ENCODE measurements around the gene FNDC11. TPM values are rescaled to one million over a fixed set of nuclear protein-coding genes. Genes with fewer than 3 reads are reported as not detected.
"Not testable (repeated sequence)": the region's sequence is repeated elsewhere in the genome, so short reads cannot be mapped to it uniquely, and the experiment has no call there.

FNDC11 gene
- total RNA-seq, 1 donor from 2014 or later: 0.28 TPM

DNA sequence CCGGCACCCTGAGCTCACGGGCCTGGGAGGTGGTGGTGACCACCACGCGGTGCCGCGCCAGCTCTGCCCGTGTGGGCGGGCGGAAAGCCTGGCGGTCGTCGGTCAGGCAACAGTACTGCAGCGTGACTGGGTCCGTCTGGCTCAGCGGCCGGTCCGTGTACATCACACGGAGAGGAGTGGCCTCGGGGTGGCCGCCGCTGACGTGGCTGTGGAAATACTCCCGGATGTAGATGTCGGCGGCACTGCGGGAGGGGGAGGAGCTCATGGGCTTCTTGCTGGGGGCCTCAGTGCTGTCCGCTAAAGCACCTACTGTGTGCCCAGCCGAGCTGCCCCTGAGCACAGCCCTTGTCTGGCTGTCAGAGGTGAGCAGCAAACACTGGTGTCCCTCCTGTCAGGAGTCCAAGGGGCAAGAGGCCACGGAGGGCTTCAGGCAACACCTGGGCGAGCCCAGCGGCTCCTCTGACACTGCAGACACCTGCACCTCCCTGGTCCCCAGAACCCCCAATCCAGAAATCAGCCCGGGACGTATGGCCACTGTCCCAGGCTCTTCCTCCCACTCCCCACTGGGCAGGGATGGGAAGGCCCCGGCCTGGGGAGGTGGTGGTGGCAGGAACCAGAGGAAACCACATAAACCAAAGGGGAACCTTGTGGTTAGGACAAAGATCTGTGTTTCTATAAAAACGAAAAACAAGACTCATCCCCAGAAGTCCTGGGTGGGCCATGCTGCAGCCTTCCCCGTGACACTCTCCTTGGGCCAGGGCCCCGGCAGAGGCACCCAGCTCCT lies 13.6 kb downstream of the FNDC11 start:
- peak; percentile 1 for ATAC-seq

DNA sequence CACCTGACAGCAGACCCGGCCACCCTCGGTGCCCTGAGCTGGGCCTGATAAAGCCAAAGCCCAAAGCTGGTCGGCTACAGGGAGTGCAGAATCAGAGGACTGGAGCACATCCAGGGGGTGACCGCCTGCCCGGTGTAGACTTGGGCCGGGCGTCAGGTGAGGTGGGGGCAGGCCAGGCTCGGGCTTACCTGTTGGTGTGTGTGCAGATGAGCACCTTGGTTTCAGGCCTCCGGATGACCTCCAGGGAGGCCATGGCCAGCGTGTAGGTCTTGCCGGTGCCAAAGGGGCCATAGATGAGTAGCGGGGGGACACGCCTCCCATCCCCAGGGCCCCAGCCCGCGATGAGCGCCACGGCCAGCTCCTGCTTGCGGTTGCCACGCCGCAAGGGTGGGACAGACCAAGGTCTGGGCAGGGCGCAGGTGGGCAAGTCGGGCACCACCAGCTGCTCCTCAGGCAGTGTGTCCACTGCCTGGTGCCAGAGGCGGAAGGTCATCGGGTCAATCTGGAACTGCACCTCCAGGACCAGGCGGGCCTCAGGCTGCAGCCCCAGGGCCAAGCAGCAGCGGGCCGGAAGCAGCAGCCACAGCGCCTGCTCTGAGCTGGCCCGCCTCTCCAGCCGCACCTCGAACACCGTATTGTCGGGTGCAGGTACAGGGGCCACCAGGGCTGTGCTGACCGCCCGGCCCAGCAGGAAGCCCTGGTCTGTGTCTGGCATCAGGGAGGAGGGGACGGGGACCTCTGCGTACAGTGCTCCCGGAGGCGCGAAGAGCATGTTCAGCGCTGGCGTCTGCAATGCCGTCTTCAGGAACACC lies 14.4 kb downstream of the FNDC11 start:
- ATAC-seq: no peak

DNA sequence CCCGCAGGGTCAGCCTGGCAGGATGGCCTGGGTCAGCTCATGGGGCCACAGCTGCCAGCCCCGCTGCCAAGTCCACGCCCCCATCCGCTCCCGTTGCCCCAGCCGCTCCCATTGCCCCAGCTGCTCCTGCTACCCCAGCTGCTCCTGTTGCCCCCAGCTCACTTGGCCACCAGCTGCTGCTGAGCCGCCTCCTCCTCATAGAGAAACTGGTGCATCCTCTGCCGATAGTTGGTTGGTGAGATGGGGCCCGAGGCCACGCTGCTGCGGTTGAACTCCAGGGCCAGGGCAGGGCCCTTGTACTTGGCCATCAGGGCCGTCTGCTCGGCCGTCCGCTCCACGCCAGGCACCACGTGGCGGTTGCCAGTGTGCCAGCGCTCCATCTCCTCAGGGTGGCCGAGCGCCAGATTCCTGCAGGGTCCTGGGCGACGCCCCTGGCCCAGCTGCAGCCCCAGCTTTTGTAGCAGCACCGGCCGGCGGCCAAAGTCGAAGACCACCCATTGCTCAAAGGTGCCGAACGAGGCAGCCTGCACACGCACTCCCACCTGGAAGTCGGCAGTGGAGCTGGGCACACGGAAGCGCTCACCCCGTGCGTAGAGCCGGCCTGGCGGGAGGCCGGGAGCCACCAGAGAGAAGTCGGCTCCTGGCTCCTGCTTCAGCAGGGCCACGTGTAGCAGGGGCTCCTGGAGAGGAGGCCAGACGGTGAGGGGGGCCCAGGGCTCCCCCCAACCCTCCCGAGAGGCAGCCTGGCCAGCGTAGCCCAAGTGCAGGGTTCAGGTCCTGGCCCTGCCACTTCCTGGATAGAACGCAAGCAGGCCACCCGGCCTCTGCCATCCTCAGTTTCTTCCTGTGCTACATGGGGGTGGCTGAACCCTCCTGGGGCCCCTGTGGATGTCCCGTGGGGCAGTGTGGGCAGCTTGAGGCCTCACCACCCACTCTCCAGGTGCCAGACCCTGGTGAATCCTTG lies 15.3 kb downstream of the FNDC11 start:
- ATAC-seq: no peak

DNA sequence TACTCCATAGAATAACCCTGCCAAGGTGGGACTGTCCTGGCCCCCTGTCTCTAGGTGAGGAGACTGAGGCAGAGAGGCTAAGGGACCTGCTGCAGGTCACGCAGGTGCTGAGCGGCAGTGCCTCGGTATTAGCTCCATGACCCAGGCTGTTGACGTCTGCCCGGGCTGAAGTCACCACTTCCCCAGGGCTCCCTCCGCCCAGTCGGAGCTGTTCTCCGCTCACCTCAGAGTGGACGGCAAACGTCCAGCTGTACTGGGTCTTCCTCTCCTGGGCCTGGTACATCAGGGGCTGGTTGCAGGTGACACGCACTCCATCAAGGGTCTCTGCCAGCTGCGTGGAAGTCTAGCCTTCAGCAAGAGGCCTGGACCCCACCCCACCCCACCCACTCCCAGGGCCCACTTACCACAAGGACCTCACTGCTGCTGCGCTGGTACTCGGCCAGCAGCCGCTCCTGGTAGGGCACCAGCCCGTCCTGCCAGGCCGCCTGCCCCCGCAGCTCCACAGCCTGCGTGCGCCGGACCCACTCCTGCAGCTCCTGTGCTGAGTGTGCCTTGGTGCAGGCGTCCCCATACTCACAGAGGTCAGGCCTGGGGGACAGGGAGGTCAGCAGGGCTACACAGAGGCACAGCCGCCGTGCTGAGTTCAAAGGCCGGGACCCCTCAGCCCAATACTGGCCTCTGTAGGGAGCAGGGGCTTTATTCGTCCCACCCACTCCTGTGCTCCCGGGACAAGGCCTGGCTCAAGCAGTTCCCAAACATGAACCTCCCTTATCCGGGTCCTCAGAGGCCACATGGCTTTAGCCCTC lies 16.5 kb downstream of the FNDC11 start:
- ATAC-seq: no peak

DNA sequence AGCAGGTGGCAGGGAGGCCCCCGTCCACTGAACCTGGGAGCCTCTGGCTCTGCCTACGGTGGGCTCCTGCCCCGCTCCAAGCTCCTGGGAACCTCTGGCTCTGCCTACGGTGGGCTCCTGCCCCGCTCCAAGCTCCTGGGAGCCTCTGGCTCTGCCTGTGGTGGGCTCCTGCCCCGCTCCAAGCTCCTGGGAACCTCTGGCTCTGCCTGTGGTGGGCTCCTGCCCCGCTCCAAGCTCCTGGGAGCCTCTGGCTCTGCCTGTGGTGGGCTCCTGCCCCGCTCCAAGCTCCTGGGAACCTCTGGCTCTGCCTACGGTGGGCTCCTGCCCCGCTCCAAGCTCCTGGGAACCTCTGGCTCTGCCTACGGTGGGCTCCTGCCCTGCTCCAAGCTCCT lies 17.1 kb downstream of the FNDC11 start:
- not testable (repeated sequence) for ATAC-seq

DNA sequence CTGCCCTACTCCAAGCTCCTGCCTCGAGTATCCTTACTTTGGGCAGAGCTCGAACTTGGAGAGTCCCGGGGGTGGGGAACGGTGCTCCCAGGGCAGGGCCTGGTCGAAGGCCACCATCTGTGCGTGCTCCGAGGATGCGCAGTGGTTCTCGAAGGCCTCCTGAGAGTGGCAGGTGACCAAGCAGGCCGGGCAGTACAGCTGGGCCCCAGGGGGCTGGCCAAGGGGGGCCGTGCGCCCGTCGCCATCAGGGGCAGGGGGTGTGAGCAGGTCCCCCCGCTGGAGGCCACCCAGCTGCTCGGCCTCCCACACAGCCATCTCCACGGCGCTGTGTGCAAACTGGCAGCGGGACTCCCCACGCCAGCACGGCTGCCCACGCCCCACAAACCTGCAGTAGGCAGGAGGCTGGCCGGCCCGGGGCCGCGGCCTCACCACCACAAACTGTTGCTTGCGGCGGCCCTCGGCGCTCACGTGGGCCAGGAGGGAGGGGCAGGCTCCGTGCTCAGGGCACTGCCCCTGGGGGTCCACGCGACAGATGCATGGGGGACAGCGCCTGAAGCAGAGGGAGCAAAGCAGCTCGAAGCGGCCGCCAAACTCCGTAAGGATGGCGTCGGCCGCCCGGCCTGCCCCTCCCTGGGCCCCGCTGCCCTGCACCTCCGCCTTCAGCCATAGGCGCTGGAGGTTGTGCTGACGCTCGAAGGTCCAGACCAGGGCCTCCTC lies 18.3 kb downstream of the FNDC11 start:
- no peak for ATAC-seq

DNA sequence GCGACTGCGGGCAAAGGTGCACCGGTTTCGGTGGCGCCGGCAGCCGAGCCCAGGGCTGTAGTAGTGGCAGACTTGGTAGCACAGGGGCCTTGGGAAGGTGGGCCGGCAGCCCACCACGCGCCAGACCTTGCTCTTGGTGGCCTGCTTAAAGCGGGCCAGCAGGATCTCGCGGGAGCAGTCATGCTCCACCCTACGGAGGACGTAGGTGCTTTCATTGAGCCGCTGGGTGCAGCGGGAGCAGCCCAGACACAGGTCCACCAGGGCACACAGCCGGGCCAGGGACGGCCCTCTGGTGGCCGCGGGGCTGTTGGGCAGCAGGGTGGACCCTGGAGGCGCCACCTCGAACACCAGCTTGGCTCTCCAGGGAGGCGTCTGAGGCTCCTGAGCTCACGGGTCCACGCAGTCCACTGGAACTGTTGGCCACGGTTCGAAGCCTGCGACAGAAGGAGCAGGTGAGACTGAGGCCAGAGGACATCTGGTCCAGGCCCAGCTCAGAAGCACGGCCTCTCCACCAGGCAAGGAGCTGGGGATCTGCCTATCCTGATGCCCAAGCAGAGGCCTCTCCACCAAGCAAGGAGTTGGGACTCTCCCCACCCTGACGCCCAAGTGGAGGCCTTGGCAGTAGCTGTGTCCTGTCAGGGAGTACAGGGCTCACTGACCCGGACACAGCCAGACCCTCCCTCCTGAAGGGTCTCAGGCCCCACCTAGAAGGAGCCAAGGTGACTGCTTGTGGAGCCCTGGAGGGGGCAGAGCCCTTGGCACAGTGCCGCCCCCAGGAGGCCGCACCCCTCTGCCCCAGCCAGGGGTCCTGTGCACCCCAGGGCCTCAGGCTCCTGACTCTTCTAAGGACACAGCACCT lies 19.1 kb downstream of the FNDC11 start:
- ATAC-seq: peak; percentile 10

DNA sequence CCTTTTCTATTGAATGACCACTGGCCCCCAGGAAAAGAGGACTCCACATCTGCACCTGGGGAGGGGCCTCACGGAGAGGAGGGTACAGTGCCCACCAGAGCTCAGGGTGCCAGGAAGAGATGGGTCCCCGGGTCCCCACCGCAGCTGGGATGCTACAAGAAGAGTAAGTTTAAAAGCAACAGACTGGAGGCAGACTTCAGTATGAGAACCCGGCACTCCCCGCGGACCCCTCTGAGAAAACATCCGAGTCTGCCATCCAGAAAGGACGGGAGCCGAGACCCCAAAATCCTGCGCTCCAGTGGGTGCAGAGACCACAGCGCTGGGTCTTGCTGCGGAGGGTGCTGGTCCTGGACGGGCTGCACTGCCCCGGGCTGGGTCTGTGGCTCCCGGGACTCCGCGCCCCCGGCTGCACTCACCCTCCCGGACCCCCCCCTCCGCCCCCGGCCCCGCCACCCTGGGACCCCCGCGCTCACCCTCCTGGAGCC lies 19.7 kb downstream of the FNDC11 start:
- ATAC-seq: peak; percentile 15

DNA sequence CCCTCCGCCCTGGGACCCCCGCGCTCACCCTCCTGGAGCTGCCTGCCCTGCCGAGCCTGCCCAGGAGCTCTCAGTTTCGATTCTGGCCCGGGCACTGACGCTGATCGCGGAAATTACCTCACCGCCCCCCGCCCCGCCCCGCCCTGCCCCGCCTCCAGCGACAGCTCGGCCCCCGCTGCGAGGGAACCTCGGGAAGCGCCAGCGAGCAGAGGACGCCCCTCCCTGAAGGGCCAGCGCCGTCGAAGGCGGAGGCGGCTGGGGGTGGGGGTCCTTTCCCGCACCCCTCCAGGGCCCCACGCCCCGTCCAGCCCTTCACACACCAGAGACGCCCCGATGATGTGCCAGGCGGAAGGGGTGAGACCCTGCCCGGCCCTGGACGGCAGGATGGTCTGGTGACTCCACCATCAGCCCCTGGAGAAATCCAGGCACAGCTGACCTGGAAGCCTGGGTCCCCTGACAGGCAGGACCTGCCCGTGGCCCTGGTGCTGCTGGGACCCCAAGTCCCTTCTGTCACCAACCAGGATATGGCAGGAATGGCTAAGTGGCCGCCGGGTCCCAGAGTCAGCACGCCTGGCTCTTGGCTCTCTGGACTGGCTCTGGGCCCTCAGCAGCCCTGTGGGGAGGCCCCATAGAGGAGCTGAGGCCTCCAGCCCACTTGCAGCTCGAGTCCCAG lies 20.3 kb downstream of the FNDC11 start, which contains the start of gene HELZ2:
TSS of gene HELZ2 (minus strand) at position 84 of the 673 bp plus-strand sequence. CDS start 1,854 bp downstream, outside the sequence.
- peak; percentile 79 for ATAC-seq

DNA sequence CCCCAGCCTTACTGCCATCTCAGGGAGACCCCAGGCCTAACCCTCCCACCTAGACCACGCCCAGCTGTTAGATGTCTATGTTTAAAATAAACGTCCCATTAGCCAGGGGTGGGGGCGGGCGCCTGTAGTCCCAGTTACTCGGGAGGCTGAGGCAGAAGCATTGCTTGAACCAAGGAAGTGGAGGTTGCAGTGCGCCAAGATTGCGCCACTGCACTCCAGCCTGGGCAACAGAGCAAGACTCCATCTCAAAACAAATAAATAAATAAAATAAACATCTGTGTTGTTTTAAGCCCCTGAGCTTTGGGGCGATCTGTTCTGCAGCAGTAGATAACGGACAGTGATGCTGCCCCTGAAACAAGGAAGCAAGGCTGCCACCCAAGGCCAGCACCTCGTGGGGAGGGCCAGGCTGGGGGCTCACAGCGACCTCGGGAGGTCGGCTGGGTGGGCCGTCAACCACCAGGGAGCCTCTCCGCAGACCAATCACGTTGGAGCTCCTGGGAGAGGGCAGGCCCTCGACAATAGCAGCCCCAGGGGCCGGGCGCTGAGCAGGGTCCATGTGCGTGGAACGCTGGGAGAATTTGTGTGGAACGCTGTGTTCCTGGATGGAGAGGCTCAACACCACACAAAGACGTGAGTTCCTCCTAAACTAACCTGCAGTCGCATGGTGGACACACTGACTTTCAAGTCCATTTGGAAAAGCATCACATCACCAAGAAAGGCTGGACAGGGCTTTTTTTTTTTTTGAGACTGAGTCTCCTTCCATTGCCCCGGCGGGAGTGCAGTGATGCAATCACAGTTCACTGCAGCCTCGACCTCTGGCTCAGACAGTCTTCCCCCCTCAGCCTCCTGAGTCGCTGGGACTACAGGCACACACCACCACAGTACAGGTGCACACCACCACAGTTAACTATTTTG lies 21.1 kb downstream of the FNDC11 start:
- no peak for ATAC-seq

DNA sequence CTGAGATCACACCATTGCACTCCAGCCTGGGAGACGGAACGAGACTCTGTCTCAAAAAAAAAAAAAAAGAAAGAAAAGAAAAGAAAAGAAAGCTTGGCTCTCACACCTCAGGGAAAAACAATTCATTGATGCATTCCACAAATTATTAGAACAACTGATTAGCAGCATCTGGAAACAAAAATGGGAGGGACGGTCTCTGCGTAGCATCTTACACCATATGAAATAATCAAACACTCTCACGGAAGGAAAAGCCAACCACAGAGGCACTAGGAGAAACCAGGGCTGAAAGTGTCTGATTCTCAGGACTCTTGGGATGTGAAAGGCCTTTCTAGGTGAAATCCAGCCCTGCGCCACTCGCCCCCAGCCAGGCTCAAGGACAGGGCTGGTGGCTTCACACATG lies 22.4 kb downstream of the FNDC11 start:
- no peak for ATAC-seq

DNA sequence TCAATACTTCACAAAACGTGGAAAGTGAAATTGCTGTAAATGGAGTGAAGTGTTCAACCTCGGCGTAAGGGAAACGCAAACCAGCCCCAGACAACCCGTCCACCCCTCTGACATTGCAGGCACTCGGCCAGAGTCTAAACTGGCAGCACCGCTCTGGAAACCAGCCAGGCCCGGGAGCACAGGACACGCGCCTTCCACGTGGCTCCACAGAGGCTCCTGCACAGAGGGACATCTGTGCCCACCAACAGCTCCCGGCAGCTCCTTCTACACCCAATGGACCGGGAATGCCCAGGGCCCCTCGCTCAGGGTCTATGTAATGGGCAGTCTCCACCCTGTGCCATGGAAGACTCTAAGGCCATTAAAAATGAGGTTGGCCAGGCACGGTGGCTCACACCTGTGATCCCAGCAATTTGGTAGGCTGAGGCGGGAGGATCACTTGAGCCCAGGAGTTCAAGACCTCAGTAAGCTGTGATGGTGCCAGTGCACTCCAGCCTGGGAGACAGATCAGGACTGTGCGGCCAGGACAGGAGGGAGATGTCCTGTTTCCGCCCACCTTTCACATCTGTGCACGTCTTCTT lies 23.4 kb downstream of the FNDC11 start:
- no peak for ATAC-seq

DNA sequence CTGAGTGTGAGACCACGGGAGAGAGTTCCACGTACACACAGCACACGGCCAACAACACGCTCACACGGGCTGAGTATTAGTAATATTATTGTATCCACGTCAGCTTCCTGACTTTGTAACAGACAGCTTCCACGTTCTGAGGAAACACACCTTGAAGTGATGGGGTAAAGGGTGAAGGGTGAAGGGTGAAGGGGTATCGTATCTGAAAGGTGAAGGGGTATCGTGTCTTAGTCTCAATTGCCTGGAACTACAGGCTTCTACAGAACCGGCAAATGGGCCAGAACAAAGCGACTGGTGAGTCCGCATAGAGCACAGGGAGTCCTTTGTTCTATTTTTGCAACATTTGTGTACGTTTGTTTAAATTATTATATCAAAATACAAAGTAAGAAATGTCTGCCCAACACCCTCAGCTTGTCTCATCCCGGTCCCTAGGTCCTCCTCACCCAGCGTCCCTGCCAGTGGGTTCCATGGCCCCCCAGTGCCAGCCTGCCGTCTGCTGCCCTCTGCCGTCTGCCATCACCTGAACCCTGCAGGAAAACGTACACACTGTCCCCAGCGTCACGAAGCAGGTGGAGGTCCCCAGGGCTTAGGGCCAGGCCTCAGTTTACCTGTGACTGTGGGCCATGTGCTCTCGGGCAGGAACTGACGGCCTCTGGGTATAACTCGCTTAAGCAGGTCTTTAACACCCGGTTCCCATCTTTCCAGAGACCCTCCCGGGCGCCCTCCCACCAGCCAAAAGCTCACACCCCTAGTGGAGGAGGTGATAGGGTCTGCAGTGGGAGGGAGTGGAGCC lies 24.5 kb downstream of the FNDC11 start:
- ATAC-seq: no peak

DNA sequence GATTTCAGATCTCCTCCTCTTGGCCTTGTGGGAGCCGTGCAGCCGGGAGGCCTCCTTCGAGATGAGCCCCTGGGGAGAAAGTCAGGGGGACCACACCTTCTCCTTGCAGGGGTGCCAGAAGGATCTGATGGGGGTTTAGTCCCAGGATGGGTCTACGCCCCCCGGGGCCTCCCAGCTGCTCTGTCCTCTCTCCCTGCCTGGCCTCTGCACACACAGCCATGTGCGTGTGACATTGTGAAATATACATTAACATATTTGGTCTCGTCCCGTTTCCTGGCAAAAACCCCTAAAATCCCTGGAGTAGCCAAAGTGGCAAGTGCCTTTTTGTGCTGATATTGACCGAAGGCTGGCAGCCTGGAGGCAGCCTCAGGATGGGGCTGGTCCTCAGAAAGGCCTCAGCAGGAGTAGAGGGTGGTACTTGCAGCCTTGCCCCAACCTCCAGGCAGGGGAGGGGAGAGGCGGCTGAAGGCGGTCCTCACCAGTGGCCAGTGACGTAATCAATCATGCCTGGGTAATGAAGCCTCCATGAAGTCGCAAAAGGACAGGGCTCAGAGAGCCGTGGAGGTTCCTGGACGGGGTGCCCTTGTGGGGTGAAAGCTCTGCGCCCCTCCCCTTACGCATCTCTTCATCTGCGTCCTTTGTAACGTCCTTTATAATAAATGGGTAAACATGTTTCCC lies 25.2 kb downstream of the FNDC11 start:
- no peak for ATAC-seq

DNA sequence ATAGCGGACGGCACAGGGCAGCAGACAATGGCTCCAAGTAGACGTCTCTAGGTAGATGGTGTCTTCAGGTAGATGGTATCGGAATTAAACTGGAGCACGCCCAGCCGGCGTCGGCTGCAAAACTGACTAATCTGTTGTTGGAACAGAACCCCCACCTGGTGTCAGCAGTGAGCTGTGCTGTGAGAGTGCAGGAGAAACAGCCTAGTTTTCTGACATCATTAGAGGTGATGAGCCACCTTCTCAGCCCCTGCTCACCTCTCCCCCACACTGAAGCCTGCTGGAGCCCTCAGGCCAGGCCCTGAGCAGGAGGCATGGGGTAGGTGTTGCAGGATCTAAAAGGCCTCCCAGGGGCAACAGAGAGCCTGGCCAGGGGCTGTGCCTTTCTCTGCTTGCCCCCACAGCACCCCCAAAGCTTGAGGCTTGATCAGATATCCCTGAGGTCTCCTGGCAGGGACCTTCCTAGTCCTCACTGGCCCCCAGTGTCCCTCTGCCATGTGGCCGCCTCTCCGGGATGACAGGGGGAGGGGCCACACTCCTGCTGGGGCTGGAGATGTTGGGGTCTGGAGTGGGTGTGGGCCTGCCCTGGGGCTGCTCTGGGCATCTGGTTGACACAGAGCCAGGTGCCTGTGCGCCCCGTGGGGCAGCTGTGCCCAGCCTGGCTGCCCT lies 27.0 kb downstream of the FNDC11 start:
- ATAC-seq: peak; percentile 78
